OCI-LY1 (cell line): ENCODE measurements around the gene CSGALNACT2.

Experiments used
- EZH2 ChIP-seq: fragments of 200-600 bp; sonication (generic), shearing (Covaris generic); IDR thresholded peaks from 2 replicates; pipeline ENCODE4 v1.8.0; 2017; ENCODE audit warnings: borderline replicate concordance, mixed run types, mild to moderate bottlenecking, antibody characterized with exemption, low read length, moderate library complexity, mixed read lengths
- TF ChIP-seq, protein P1 (sequence below): fragments of 200-600 bp; sonication (generic), shearing (Covaris generic); IDR thresholded peaks from 2 replicates; pipeline ENCODE4 v1.5.1; 2017; ENCODE audit warnings: mild to moderate bottlenecking, antibody characterized with exemption, low read length, moderate library complexity, mixed read lengths

GRCh38 chr10:43131256-43131655 lies 7.0 kb upstream of the CSGALNACT2 start:
- TF ChIP-seq, protein P1, sequence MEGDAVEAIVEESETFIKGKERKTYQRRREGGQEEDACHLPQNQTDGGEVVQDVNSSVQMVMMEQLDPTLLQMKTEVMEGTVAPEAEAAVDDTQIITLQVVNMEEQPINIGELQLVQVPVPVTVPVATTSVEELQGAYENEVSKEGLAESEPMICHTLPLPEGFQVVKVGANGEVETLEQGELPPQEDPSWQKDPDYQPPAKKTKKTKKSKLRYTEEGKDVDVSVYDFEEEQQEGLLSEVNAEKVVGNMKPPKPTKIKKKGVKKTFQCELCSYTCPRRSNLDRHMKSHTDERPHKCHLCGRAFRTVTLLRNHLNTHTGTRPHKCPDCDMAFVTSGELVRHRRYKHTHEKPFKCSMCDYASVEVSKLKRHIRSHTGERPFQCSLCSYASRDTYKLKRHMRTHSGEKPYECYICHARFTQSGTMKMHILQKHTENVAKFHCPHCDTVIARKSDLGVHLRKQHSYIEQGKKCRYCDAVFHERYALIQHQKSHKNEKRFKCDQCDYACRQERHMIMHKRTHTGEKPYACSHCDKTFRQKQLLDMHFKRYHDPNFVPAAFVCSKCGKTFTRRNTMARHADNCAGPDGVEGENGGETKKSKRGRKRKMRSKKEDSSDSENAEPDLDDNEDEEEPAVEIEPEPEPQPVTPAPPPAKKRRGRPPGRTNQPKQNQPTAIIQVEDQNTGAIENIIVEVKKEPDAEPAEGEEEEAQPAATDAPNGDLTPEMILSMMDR, result no peak
- TF ChIP-seq EZH2, result no peak
